ENCODE data around the gene PDZD8. TPM values are rescaled to one million over a fixed set of nuclear protein-coding genes. Genes with fewer than 3 reads are reported as not detected.
"Not testable (repeated sequence)": the region's sequence is repeated elsewhere in the genome, so short reads cannot be mapped to it uniquely, and the experiment has no call there.

Gene PDZD8
- total RNA-seq, 1 experiment from 2014 or later, result 17.0 TPM

DNA sequence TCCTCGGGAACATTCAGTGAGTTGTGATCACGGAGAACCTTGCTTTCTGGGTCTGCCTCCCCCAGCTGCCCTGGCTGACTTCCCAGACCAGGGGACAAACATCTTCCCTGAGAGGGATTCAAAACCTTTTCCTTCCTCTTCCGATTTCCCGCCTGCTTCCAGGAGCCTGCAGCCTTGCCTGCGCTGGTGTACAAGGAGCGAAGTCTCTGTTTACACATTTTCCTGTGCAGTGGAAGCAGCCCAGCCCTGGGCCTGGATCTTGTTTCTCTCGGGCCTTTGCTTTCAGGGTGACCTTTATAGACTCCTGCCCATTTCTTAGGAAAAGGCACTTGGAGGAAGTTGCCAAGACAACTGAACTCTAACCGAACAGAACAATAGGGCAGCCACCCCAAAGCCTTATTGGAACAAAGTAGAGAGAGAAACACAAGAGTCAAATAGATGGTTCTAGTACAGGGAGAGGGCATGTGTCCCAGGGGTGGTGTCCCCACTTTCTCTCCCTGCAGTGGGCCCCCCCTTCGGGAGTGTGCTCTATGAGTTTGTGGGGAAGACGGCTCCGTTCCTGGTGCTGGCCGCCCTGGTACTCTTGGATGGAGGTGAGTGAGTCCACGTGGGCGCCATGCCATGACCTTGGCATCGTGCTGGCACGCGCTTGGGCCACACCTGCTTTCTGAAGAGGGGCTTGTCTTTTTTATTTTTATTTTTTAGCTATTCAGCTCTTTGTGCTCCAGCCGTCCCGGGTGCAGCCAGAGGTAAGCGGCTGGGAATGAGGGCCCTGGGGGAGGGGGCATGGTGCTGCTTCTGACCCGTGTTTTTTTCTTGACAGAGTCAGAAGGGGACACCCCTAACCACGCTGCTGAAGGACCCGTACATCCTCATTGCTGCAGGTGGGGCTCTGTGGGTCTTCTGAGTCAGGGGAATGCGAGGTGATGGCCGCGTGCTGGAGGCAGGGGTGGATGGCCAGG is 120.2 kb downstream of the PDZD8 start:
- no peak for DNase-seq (ENCODE audit: low read depth)

- DNase-seq (ENCODE audit: low read depth), result no peak
Measured at GRCh38 chr10:117254338-117254737, 120.9 kb downstream of the PDZD8 start.

DNA sequence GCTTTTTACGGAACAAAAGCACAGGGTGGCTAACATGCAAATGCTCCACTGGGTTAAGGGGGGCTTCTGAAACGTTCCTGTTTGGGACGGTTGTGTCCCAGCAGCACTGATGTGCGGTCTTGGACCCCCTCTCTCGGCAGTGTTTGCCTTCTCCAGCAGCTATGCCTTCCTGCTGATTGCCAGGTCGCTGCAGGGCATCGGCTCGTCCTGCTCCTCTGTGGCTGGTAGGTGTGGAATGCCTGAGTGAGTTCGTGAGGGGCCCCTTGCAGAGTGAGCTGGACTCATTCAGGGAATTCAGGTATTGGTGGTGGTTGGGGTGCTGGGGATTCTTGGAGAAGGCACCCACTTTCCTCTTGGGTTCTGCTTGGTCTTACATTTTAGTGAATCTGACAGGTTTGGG is 121.3 kb downstream of the PDZD8 start:
- DNase-seq (ENCODE audit: low read depth), result no peak

DNA sequence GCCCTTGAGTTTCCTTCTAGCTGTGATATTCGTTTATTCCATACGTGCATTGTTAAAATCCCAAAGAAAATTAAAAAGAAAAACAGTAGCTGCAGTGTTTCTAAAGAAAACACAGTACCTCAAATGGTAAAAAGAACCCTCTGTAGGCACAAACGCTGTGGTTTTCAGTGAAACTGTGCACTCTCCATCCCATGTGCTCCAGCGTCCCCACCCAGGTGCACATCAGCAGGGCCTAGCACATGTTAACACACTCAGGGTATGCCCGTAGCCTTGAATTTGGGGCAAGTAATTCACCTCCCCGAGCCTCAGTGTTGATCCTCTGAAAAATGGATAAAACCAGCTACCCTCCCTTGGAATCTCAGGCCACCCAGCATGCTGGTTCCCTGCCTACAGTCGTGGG is 124.8 kb downstream of the PDZD8 start:
- DNase-seq (ENCODE audit: low read depth), result no peak

- DNase-seq (ENCODE audit: low read depth), result no peak
Measured at GRCh38 chr10:117249493-117250093, 125.6 kb downstream of the PDZD8 start.

DNA sequence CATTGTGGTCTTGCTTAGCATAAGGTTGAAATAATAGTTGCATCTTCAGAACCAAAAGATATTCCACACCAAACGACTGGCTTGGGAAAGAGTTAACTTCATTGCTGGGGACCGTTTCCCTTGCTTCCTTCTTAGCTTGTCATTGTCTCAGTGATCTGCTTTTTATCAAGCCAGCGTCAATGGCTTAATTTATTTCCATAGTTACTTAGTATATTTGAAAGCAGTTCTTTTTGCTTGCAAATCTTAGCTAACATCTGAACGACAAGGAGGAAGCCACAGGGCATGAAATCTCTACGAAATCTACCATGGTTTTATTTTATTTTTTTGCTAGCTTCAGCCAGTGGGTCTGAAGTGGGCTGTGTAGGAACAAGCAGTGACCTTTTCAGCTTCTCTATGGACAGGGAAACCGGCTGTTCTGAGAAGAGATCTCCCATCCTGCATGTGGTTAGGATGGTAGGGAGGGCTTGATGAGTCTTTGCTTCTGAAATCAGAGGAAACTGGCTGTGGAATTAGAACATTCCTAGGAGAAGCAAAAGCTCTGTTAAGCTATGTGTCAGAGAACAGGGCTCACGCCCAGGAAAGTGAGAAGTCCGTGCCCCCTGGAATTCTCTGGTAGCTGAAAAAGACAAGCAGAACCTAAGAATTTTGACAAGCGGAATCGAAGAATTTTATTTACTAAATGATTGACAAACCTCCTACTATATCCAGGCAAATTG is 126.3 kb downstream of the PDZD8 start:
- peak; percentile 1 for DNase-seq (ENCODE audit: low read depth)

DNA sequence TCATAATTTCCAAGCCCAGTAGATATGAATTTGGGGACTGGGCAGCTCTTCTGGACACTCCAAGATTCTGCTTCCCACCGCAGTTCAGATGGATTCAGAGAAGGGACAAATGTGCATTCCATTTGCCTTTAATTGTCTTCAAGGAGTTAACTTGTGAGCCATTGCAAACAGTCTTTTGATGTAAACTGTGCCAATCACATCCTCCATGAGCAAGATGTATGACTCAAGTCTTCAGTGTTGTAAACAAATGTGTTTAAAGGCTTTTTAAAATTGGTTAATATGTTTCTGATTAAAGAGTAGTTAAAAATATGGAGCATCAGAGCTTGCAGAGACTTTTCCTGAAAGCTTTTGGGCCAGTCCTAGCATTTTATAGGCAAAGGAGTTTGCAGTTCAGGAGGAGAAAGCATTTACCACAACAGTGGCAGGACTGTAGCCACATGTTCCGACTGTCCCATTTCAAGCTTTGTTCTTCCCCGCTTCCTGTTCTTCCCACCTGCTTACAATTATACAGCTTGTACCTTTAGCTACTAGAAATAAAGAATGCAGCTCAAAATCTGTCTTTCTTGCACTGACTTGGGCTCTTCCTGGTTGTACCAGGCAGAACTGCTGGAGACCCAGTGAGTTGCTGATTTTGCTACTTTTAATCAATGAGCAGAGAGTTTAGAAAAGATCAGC is 128.1 kb downstream of the PDZD8 start:
- DNase-seq (ENCODE audit: low read depth), result no peak

- no peak for DNase-seq (ENCODE audit: low read depth)
Measured at GRCh38 chr10:117242463-117242832, 132.8 kb downstream of the PDZD8 start.

GRCh38 chr10:117241541-117242462 is 133.4 kb downstream of the PDZD8 start:
- no peak for DNase-seq (ENCODE audit: low read depth)

DNA sequence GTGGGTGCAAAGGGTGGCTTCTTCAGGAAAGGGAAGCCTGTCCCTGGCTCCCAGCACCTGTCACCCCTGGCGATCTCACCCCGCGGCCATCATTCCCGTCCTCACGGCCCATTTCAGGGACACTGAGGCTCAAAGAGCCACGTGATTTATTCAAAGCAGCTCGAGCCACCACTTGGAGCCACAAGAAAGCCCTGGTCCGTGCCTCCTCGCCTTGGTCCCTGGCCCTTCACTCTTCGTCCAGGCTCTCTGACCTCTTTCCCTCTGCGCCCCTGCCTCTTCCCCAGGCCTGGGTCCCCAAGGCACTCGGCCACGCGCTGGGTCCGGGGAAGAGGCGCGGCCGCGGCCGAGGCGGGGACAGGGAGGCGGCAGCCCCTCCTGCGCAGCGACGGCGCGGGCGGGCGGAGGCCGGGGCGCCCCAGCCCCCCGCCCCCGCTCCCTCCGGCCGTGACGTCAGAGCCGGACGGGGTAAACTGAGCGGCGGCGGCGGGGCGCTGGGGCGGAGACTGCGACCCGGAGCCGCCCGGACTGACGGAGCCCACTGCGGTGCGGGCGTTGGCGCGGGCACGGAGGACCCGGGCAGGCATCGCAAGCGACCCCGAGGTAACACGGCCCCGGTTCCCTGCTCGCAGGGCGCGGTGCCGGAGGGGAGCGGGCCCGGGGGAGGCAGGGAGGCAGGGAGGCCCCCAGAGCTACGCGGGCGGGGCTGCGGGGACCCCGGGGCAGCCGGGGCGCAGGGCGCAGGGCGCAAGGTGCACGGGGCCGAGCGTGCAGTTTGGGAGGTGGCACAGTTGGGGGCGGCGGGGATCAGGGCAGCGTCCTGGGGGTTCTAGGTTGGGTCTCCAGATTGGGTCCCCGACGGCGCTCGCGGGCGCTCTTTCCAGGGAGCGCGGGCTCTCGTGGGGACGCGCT is 134.4 kb downstream of the PDZD8 start, which contains the start of gene SLC18A2:
SLC18A2 (plus strand) TSS at position 494 of the 909 bp plus-strand sequence. CDS start 580 bp downstream, outside the sequence.
- no peak for DNase-seq (ENCODE audit: low read depth)

GRCh38 chr10:117239721-117240620 is 135.3 kb downstream of the PDZD8 start:
- DNase-seq (ENCODE audit: low read depth), result no peak

DNA sequence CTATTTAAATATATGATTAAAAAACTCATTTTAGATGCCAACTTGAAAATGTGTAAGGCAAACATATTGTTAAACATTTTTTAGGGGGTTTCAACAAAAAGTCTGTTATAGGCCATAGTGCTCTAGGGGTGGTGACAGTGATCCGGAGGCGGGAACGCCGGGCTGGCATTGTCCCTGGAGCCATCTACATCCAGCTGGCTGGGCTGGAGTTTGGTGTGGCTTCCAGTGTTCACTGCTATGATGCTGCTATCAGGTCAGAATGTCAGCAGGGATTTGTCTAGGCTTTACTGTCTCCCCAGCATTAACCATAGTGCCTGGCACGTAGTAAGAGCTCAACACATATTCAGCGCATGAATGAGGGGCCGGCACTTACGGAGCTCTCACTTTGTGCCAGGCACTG is 136.2 kb downstream of the PDZD8 start:
- no peak for DNase-seq (ENCODE audit: low read depth)

GRCh38 chr10:117237401-117237991 is 137.7 kb downstream of the PDZD8 start:
- DNase-seq (ENCODE audit: low read depth), result no peak

DNA sequence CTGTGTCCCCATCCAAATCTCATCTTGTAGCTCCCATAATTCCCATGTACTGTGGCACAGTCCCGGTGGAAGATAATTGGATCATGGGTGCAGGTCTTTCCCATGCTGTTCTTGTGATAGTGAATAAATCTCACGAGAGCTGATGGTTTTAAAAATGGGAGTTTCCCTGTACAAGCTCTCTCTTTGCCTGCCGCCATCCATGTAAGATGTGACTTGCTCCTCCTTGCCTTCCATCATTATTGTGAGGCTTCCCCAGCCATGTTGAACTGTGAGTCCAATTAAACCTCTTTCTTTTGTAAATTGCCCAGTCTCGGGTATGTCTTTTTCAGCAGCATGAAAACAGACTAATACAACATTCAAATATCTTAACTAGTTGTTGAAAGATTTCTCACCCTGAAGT is 145.1 kb downstream of the PDZD8 start:
- DNase-seq (ENCODE audit: low read depth), result not testable (repeated sequence)

- DNase-seq (ENCODE audit: low read depth), result no peak
Measured at GRCh38 chr10:117228210-117228609, 147.0 kb downstream of the PDZD8 start.

All from LHCN-M2 (cell line).